DMS53 treated with DMSO at 0.1 percent for 48 hours (cell line): ENCODE data around the gene ACOX3.
A peak's percentile ranks its signal among the peaks of the same experiment; 100 is the strongest.

ENCODE experiments used
- DNase-seq: peaks from one replicate; lab custom pipeline; 2025; ENCODE audit not compliant: unreplicated experiment; lab: John Stamatoyannopoulos, UW

ACOX3 gene

DNA sequence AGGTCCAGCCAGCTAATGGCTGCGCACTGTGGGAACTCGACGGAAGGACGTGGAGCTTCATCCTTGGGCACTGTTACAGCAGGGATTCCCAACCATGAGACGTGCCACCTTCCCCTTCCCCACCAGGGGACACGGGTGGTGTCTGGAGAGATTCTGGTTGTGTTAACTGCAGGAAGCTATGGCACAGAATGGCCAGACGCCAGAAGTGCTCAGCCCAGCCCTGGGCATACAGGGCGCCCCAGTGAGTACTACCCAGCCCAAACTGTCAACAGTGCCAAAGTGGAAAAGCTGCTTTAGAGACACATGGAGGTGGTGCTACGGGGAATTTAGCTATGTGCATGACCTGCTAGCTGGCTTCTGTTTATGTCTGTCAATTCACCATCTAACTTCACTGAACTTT lies 32.8 kb downstream of the ACOX3 start:
- DNase-seq = no peak

DNA sequence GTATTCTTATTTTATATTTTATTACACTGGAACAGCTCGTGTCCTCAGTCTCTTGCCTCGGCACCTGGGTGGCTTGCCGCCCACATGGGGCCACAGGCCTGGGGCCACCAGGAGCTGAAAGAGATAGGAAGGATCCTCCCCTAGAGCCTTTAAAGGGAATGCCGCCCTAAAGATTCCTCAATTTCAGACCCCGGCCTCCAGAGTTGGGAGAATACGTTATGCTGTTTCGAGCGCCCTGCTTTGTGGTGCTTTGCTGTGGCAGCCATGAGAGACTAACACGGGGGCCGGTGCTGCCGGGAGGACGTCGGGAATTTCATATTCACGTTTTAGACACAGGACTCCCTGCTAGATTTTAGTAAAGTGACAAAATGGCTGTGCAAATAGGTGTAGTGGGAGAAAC lies 33.2 kb downstream of the ACOX3 start:
- DNase-seq = no peak

DNA sequence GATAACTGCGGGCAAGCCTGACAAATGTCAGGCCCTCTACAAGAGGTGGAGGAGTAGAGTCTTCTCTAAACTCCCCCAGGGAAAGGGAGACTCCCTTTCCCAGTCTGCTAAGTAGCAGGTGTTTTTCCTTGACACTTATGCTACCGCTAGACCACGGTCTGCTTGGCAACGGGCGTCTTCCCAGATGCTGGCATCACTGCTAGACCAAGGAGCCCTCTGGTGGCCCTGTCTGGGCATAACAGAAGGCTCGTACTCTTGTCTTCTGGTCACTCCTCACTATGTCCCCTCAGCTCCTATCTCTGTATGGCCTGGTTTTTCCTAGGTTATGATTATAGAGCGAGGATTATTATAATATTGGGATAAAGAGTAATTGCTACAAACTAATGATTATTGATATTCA lies 33.6 kb downstream of the ACOX3 start:
- DNase-seq = peak; percentile 6

DNA sequence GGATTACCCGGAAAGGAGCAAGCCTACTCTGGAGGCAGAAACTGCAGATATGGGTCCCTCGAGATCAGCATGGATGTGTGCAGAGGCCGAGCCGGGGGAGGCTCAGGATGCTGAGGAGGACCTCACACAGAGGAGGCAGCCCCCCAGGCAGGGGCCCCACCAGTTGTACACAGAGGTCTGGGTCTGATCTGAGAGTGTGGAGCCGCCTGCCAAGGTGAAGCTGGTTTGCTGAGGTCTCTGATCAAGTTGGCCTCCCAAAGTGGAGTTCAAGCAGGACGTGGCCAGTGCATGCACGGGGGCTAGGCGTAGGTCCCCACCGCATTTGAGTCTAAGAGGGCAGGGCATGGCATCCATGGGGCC lies 35.0 kb downstream of the ACOX3 start:
- no peak for DNase-seq

DNA sequence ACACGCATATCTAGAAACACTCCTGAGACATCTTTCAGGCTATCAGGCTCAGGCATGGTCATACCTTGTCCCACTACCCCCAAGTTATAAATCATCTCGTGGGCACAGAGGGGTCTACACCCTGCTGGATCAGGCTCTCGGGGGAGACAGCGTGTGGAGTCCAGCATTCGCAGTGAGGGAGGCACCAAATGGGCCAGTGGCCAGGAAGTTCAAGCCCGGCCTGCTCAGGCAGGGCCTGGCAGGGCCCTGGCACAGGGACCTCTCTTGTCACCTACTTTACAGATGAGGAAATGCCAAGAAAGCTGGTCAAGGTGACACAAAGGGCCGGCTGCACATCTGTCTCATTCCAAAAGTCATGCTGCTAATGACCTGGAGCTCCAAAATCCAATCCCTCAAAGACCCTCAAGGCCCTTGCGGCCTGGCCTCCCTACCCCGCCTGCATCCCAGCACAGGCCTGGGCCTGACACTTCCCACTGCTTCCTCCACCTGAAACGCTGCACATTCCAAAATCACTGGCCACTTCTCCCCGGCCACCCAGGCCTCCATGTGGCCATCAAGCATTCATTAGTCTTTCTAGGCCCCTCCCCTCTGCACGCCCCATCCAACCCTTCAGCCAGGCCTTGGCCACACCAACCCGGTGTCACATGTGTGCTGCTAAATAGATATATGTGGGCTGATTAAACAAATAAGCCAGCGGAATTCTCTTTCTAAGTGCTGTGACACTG lies 35.6 kb downstream of the ACOX3 start:
- DNase-seq = no peak

DNA sequence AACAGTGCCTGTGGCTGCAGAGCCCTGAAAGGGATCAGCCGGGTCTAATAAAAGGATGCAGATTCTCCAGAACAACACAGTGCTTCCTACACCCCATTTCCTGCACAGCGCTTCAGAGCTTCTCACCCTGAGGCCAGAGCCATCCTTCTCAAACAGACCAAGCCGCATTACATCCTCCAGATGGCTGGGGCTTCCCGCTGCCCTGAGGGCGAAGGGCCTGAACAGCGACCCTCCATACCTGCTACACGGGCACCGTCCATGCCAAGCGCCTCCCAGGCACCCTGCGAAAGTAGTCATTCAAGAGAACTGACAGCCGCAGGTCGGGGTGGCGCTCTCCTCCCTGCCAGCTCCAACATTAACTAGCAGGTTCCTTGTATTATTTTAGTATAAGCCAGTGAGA lies 36.5 kb downstream of the ACOX3 start:
- no peak for DNase-seq

DNA sequence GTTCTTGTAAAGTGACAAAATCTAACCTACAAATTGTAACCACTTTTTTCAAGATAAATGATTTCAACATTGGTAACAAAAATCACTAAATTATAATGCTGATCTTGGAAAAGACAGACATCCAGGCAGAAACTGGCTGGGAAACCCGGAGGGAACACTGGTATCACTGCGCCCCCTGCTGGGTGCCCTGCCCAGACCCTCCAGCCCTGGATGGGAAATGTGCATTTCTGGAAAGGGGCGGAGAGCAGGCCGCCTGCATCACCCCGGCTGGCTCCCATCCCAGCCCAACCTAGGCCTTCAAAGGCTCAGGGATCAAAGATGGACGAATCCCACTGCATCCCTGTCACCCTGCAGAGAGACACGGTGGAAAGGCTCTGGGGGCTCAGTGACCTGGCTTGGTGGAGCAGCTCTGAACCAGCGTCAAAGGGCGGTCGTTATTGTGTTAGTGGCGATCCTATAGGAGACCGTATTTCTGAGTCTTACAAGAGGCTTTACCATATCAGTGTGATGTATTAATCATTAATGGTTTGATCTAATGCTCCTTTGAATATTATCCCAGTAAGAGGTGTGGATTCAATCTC lies 37.3 kb downstream of the ACOX3 start:
- DNase-seq = peak; percentile 75

DNA sequence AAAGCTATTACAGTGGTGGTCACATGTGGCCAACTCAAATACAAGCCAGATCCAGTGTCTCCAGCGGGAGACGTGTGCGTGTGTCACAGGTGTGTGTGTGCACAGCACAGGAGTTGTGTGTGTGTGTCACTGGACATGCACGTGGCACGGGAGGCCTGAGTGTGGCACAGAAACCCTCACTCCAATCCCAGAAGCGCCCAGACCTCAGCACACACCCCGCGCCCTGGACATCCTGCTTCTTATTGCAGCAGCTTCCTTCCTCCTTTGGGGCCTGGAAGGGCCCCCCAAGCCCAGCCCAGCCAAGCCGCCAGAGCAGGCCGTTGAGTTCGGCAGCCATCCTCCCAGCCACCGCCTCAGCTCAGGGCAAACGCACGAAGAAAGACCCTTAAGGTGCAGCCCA lies 37.9 kb downstream of the ACOX3 start:
- no peak for DNase-seq

DNA sequence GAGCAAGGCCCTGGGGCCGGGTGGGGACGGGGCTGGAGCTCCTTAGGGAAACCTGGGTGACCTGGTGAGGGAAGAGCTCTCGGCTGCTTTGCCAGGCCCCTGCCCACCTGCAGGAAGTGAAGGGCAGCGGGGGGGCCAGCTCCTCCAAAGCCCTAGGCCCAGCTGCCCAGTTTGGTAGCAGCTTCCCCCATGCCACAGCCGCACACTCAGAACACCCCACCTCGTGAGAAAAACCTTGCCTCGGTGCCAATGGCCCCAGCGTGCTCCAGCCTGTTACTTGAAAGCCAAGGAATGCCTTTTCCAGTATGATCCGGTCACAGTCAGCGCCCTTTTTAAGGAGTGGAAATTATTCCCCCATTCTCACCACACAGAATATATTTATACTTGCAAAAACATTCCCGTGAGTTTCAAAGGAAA lies 38.3 kb downstream of the ACOX3 start:
- no peak for DNase-seq

DNA sequence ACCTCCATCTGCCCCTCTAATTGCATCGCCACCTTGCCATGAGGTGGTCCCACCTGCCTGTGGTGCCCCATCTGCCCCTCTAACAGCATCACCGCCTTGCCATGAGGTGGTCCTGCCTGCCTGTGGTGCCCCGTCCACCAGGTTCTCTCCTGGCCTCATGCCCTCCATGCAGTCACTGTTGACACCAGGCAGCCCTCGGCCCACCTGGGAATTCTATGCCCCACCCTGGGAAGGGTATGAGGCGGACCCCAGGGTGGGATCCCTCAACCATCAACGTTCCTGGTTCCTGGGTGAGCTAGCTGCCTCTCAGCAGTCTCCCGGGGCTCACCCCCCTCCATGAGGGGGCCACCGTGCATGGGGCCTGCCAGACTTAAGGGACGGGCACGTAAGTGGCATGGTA lies 38.9 kb downstream of the ACOX3 start:
- DNase-seq = no peak

DNA sequence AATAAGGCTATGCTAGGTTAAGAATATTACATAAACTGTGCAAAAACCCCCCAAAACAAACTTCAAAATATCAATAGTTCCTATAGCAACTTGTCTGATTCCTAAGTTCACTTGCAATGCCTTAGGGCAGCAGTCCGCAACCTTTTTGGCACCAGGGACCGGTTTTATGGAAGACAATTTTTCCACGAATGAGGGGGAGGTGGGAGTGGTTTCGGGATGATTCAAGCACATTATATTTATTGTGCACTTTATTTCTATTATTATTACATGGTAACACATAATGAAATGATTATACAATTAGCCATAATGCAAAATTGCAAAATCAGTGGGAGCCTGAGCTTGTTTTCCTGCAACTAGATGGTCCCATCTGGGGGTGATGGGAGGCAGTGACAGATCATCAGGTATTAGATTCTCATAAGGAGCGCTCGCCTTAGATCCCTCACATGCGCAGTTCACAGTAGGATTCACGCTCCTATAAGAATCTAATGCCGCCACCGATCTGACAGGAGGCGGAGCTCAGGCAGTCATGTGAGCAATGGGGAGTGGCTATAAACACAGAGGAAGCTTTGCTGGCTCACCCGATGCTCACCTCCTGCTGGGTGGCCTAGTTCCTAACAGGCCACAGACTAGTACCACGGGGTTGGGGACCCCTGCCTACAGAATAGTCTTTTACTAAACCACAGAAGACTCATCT lies 39.7 kb downstream of the ACOX3 start:
- DNase-seq = no peak

DNA sequence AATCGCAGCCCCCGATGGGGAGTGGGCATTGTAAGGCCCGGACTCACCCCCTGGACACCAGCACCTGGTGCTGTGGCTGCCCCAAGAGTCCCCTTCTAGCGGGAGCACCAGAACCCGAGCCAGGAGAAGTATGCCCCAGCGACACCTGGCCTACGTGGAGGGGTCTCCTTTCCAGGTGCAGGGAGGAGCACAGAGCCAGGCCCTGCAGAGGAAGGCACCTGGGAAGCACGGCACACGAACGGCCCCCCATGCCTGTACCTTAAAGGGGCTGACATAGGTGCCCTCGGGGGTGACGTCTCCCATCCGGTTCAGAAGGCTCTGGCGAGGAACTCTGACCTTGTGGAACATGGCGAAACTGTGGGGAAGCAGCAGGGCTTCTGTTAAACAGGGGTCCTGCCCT lies 41.2 kb downstream of the ACOX3 start:
- no peak for DNase-seq

DNA sequence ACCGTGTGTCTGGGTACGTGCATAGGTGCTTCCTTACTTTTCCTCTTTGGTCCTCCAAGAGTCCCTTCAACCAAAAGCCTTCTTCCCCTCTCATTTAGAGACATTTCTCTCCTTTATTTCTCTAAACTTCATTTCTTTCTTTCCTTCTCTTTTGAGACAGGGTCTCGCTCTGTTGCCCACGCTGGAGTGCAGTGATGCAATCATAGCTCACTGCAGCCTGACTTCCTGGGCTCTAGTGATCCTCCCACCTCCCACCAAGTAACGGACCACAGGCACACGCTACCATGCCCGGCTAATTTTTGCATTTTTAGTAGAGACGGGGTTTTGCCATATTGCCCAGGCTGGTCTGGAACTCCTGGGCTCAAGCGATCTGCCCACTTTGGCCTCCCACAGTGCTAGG lies 42.2 kb downstream of the ACOX3 start:
- DNase-seq = no peak

DNA sequence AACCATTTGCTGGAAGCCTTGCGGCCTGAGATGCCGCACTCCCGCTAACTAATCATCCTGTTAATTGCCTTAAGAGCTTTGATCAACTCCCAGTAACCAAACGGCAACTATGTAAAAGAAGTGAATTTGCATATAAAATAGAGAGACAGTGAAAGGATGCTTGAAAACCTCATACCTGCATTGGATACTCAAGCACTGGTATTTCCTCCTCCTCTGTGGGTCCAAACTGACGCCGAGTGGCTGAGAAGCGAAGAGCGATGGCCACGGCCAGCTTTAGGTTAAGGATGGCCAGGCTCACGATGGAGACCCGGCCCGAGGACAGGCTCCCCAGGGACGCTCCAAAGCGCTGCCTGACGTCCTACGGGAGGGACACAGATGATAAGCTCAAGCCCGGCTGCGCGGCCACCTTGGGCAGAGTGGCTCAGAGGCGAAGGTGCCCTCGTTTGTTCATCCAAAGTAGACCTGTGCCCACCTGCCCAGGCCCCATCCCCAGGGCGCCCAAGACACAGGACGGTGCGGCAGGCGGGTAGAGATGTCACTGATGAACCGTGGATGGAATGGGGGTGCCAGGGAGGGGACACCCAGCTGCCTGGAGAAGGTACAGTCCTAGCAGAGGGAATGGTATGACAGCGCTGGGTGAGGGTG lies 43.6 kb downstream of the ACOX3 start:
- no peak for DNase-seq

DNA sequence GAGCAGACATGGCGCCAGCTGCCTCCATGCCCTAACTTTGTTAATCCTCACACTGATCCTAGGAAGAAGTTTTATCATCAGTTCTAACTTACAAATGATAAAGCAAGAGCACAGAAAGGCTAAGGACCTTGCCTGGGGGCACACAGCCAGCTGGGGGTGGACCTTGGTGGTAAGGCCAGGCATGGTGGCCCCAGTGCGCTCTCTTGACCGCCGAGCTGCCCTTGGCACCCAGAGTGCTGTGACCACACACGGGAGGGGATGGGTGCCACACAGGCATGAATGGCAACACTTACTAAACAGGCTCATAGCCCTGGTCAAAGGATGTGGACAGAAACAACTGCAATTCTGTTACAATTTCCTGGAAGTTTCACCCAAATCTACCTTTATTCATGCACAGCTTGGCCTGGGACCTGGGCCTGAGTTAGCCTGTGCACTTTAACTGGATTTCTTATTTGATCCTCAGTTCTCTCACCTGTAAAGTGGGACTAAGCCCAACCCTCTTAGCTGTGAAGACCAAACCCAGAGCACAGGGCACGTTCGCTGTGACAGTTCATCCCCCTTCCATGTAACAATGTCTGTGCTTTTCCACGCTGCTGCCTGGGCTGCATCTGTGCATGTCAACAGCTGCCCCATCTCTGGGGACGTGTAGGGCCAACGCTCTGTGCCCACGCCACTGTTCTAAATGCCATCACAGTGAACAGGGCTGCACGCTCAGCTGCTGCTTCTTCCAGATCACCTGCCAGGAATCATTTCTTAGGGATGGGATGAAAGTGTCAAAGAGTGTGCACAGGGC lies 44.8 kb downstream of the ACOX3 start:
- DNase-seq = no peak

DNA sequence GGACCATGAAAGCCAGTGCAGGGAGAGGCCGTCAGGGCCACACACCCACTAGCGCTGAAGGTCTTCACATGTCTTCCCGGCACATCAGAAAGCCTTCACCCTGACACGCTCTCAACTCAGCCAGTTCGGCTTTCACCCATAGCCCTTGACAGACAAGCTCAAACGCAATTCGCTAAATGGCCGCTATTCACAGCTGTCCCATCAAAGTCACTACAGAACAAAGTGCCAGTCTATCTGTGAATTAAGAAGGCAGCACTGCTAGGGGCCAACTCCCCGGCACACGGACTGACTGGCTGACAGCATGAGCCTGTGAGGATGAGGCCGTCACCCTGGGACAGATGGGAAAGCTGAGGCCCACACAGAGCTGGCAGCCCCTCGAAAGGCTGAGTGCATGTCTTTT lies 45.7 kb downstream of the ACOX3 start:
- DNase-seq = no peak

DNA sequence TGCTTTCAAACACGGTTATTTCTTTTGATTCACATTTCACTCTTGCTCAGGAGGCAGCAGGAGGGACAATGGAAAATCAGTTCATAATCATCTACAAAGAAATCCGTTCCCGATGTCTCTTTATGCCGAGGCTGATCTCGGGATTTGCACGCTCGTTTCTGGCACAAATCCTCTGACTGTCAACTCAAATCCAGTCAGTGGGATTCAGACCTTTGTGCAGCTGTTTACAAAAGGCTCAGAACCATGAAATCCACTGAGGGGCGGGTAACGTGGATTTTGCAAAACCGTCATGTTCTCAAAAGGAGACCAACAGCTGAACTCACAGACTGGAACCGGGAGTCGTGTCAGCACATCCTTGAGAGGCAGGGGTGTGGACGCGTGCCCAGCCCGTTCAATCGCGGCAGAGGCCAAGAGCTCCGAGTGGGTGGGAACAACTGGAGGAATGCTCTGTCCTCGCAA lies 46.4 kb downstream of the ACOX3 start:
- peak; percentile 34 for DNase-seq

DNA sequence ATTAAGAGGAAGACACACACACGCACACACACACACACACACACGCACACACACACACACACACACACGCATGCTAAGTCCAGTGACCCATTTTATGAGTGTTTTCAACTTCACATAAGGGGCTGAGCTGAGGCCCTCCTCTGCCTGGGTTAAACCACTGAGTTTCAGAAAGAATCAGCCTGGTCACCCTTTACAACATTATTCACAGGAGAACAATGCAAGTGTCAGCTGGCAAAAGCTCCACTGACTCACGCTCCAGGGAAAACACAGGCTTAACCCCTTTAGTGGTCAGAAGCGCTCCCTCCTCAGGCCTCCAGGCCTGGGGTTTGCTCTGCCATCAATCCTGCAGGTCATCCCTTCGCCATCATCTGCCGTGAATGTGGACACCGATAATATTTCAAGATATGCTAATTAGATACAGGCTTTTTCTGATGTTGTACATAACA lies 46.9 kb downstream of the ACOX3 start:
- peak; percentile 57 for DNase-seq

DNA sequence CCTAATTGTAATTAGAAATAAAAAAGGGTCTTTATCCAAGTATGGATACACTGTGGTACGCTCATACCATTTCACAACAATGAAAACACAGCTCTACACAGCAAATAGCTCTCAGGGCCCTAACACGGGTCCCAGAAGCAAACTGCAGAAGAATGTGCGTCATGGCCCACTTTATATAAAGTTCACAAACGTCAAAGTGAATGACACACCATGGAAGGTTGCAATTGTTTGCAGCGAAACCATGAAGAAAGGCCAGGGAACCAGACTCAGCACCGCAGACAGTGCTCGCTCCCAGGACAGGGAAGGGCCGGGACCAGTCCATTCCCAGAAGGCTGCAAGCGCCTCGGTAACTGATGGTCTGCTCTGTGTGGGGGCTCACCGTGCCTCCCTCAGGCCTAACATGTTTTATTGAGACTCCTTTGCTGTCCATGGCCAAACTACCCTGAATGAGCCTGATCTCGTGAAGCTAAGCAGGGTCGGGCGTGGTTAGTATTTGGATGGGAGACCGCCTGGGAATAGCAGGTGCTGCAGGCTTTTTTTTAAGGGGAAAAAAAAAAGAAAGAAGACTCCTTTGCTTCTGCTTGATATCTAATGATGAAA lies 47.8 kb downstream of the ACOX3 start:
- DNase-seq = no peak

DNA sequence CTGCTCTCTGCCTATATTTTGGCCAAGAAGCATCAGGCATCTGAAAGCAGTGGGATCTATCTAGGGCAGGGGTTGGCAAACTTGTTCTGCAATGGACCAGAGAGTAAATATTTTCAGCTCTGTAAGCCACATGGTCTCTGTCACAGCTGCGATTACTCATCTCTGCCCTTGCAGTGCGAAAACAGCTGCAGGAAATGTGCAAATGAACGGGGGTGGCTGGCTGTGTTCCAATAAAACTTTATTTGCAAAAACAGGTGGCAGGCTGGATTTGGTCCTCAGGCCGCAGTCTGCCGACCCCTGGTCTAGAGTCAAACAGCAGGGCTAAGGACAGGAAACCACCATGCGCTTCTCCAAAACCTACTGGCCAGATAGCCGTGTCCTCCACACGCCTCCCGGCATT lies 48.6 kb downstream of the ACOX3 start:
- DNase-seq = peak; percentile 68

DNA sequence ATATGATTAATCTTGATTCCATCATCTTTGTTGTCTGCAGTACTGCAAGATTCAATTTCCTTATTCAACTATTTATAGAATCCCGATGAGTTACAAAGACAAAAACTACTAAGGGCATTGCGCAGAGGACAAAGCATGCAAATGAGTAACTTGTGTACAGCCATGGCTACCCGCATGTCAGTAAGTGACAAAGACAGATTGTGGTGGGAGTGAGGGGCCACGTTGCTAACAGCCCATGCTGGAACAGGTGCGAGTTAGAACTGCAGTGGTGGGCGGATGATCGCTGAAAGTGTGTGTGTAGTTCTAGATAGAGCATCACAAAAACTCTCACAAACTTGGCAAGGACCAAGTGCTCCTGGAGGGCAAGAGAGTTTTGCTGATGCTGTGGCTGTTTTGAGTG lies 49.5 kb downstream of the ACOX3 start:
- no peak for DNase-seq
